ENCODE results near the gene DDX5. TPM values are rescaled to one million over a fixed set of nuclear protein-coding genes. Genes with fewer than 3 reads are reported as not detected.
"Not testable (repeated sequence)": the region's sequence is repeated elsewhere in the genome, so short reads cannot be mapped to it uniquely, and the experiment has no call there.

The DDX5 gene
- total RNA-seq, 6 donors from 2014 or later = 554 to 1,286 (median 754) TPM

DNA sequence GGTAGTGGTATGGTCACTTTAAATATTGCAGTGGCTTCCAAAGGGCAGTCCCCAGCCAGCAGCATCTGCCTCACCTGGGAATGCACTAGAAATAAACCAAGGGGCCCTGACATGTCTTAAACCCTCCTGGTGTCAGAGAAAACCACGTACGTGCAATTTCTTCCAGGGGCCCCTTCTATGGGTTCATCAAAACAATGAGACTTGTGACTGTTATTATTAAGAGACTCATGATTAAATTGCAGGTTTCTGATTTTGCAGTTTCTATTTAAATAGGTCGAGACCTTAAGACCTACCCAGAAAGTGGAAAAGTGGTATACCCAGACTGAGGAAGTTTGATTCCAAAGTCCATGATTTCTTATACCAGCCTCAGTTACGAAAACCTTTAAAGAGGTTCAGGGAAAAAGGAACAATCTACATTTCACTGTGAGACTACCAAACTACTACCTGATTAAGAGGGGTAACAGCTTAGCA, 8.5 kb downstream of the DDX5 start:
- H3K9me3 ChIP-seq = no peaks in the 10 kb centered on the region
- H3K4me1 ChIP-seq = peaks cover 42 to 71% (median 58%) of the 10 kb centered on the region in 4 donors
- H3K4me3 ChIP-seq = peak overlapping the region in 3 of 4 donors; percentile 61 to 73 (median 65)
- TF ChIP-seq POLR2A (IDR thresholded peaks at IDR 0.05) (no peak), EP300 (IDR thresholded peaks at IDR 0.05) (no peak), POLR2AphosphoS5 (IDR thresholded peaks at IDR 0.05) (no peak), CTCF (IDR thresholded peaks at IDR 0.05) (peak in 1 of 6 experiments; percentile 6)
- peaks cover 36 to 57% (median 49%) of the 10 kb centered on the region in 4 donors for H3K36me3 ChIP-seq
- H3K27me3 ChIP-seq = no peaks in the 10 kb centered on the region
- no peak for ATAC-seq (ENCODE audit: low FRiP score in 2 of 2)
- peak overlapping the region; percentile 79 to 90 (median 80) for H3K27ac ChIP-seq
- DNase-seq = no peak
- 58% methylated on average over 4 of the region's 4 CpGs for WGBS, 2 donors

GRCh38 chr17:64496786-64497564, 9.1 kb downstream of the DDX5 start, which contains the start of gene POLG2:
Gene POLG2 (minus strand): TSS chr17:64497054. CDS start chr17:64496968, 86 bp downstream.
- H3K4me3 ChIP-seq = peak within 1 kb of the TSS; percentile 61 to 73 (median 64)
- no peaks in the 10 kb centered on the region for H3K9me3 ChIP-seq
- peaks cover 36 to 65% (median 55%) of the 10 kb centered on the region in 4 donors for H3K4me1 ChIP-seq
- H3K27ac ChIP-seq = peak within 1 kb of the TSS; percentile 79 to 90 (median 80)
- no peaks in the 10 kb centered on the region for H3K27me3 ChIP-seq
- TF ChIP-seq EP300 (IDR thresholded peaks at IDR 0.05) (no peak), POLR2AphosphoS5 (IDR thresholded peaks at IDR 0.05) (peak; percentile 51 to 91), CTCF (IDR thresholded peaks at IDR 0.05) (peak; percentile 23 to 51 (median 30)), POLR2A (IDR thresholded peaks at IDR 0.05) (peak in 3 of 4 donors; percentile 33 to 70 (median 49))
- peaks cover 29 to 51% (median 43%) of the 10 kb centered on the region in 4 donors for H3K36me3 ChIP-seq
- DNase-seq = peak; percentile 95 to 98
- 1% methylated on average over 28 to 50 of the region's 50 CpGs for WGBS, 2 donors
- peak; percentile 97 for ATAC-seq (ENCODE audit: low FRiP score in 2 of 2)

DNA sequence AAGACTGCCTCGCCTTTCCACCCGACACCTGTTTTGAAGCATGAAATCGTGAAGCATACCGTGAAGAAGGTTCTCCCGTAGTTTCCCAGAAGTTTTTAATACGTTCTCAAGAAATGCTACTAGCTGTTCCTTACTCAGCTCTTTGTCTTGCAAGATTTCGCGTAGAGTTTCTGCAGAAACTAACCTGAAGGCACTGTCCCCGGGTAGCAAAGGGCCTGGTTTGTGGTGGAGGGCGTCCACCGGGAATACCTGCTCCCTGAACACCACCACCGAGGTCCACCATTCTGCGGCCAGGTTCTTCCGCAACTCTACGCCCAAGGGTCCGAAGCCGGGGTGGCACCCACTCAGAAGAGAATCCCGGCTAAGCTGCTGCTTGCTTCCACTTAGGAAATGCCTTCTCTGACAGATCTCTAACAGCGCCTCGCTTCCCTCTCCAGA, 9.7 kb downstream of the DDX5 start:
- Histone ChIP-seq H3K36me3 (peaks cover 23 to 45% (median 37%) of the 10 kb centered on the region in 4 donors), H3K9me3 (no peaks in the 10 kb centered on the region), H3K27me3 (no peaks in the 10 kb centered on the region), H3K4me1 (peaks cover 36 to 59% (median 50%) of the 10 kb centered on the region in 4 donors), H3K27ac (peak overlapping the region; percentile 79 to 90 (median 80)), H3K4me3 (peak overlapping the region; percentile 61 to 73 (median 64))
- no peak for DNase-seq
- ATAC-seq (ENCODE audit: low FRiP score in 2 of 2) = no peak
- TF ChIP-seq POLR2AphosphoS5 (IDR thresholded peaks at IDR 0.05) = no peak
- TF ChIP-seq CTCF (IDR thresholded peaks at IDR 0.05) = no peak
- no peak for TF ChIP-seq POLR2A (IDR thresholded peaks at IDR 0.05)
- TF ChIP-seq EP300 (IDR thresholded peaks at IDR 0.05) = no peak
- 0 to 4% methylated on average over 9 to 20 of the region's 20 CpGs for WGBS, 2 donors

GRCh38 chr17:64495300-64495699, 10.8 kb downstream of the DDX5 start:
- H3K36me3 ChIP-seq = peaks cover 17 to 43% (median 28%) of the 10 kb centered on the region in 4 donors
- 83 to 90% methylated on average over 5 of the region's 5 CpGs for whole genome bisulfite sequencing, 2 donors
- ATAC-seq (ENCODE audit: low FRiP score in 2 of 2) = not testable (repeated sequence)

GRCh38 chr17:64494121-64494520, 12.0 kb downstream of the DDX5 start:
- Histone ChIP-seq H3K27ac (no peak overlapping the region), H3K4me1 (peaks cover 30 to 41% (median 36%) of the 10 kb centered on the region in 4 donors), H3K36me3 (peaks cover 10 to 43% (median 19%) of the 10 kb centered on the region in 4 donors), H3K9me3 (no peaks in the 10 kb centered on the region), H3K4me3 (no peak overlapping the region), H3K27me3 (no peaks in the 10 kb centered on the region)
- DNase-seq (no peak), ATAC-seq (ENCODE audit: low FRiP score in 2 of 2) (no peak)
- 89 to 95% methylated on average over 2 of the region's 2 CpGs for WGBS, 2 donors
- TF ChIP-seq POLR2A (IDR thresholded peaks at IDR 0.05) (no peak), POLR2AphosphoS5 (IDR thresholded peaks at IDR 0.05) (no peak), CTCF (IDR thresholded peaks at IDR 0.05) (no peak), EP300 (IDR thresholded peaks at IDR 0.05) (no peak)

More at GRCh38 chr17:64495300-64495699, 10.8 kb downstream of the DDX5 start:
- peak overlapping the region in 1 of 4 donors; percentile 61 for H3K4me3 ChIP-seq
- not testable (repeated sequence) for H3K27ac ChIP-seq, H3K27me3 ChIP-seq, DNase-seq, H3K9me3 ChIP-seq
- peaks cover 30 to 49% (median 42%) of the 10 kb centered on the region in 4 donors for H3K4me1 ChIP-seq
